HEK293T (cell line): ENCODE measurements around the gene MACROD1.

ENCODE experiments used
- ARNT ChIP-seq: fragments of 450-650 bp; IDR thresholded peaks from 2 replicates; pipeline ENCODE4 v1.6.1; 2017; ENCODE audit warnings: mild to moderate bottlenecking
- BHLHE40 ChIP-seq: fragments of 450-650 bp; IDR thresholded peaks from 2 replicates; pipeline ENCODE4 v1.6.1; 2016; ENCODE audit warnings: mild to moderate bottlenecking, moderate library complexity, borderline replicate concordance
- CTBP1 ChIP-seq: fragments of 450-650 bp; IDR thresholded peaks from 2 replicates; pipeline ENCODE4 v1.6.1; 2016; ENCODE audit warnings: borderline replicate concordance
- ELF4 ChIP-seq: fragments of 450-650 bp; IDR thresholded peaks from 2 replicates; pipeline ENCODE4 v1.6.1; 2017; ENCODE audit warnings: antibody characterized with exemption
- FOXA1 ChIP-seq: fragments of 450-650 bp; IDR thresholded peaks from 2 replicates; pipeline ENCODE4 v1.6.1; 2016; ENCODE audit warnings: mild to moderate bottlenecking
- HDGF ChIP-seq: fragments of 450-650 bp; IDR thresholded peaks from 2 replicates; pipeline ENCODE4 v1.6.1; 2017; ENCODE audit warnings: antibody characterized with exemption, borderline replicate concordance
- TF ChIP-seq, protein P1 (sequence below): fragments of 450-650 bp; IDR thresholded peaks from 2 replicates; pipeline ENCODE4 v1.6.1; 2016

- TF ChIP-seq BHLHE40, result no peak
- TF ChIP-seq ARNT, result no peak
- no peak for TF ChIP-seq FOXA1
- TF ChIP-seq HDGF, result no peak
- TF ChIP-seq, protein P1, sequence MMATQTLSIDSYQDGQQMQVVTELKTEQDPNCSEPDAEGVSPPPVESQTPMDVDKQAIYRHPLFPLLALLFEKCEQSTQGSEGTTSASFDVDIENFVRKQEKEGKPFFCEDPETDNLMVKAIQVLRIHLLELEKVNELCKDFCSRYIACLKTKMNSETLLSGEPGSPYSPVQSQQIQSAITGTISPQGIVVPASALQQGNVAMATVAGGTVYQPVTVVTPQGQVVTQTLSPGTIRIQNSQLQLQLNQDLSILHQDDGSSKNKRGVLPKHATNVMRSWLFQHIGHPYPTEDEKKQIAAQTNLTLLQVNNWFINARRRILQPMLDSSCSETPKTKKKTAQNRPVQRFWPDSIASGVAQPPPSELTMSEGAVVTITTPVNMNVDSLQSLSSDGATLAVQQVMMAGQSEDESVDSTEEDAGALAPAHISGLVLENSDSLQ, result no peak
- no peak for TF ChIP-seq CTBP1
- TF ChIP-seq ELF4, result no peak
Observed at GRCh38 chr11:64086258-64087123, 79.4 kb downstream of the MACROD1 start.
